ENCODE measurements around the gene CARMIL3.
A peak's percentile ranks its signal among the peaks of the same experiment; 100 is the strongest.
"Not testable (repeated sequence)": the region's sequence is repeated elsewhere in the genome, so short reads cannot be mapped to it uniquely, and the experiment has no call there.

Gene CARMIL3

DNA sequence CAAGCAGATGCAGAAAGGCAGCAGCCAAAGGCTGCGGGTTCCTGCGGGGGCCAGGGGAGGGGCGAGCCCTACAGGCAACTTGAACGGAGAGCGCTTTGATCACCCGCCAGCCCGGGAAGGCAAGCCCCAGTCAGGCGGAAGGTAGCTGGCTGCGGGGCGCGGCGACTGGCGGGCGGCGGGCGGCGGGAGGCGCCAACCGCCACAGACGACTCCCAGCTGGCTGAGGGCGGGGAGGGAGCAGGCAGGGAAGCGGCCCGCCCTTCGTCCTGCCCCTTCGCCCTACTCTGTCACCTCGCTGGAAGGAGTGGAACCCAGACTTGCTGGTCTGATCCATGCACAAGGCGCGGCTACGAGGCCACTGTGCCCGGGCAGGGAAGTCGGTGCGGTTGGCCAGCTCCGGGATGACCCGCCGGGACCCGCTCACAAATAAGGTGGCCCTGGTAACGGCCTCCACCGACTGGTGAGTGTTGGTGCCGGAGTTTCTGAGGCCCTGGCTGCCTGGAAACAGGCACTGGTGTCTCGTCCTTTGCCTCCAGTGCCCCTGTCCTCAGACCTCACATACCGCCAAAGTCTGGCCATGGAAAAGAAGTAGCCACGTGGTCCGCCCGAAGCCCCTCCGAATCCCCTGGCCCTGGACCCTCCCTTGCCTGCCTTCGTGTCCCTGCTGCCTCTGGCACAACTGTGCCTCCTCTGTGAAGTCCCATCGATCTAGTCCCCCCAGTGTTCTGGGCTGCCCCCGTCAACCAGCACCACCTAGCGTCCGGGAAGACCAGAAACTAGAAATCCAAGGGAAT is 15.4 kb upstream of the CARMIL3 start:
- no peaks in the 10 kb centered on the region for H3K9me2 ChIP-seq (replicated peaks; ENCODE audit: insufficient read depth, low read length)
- peak overlapping the region; percentile 35; the same call in 1 of the 2 replicates for H3K27ac ChIP-seq (ENCODE audit: low read length)

DNA sequence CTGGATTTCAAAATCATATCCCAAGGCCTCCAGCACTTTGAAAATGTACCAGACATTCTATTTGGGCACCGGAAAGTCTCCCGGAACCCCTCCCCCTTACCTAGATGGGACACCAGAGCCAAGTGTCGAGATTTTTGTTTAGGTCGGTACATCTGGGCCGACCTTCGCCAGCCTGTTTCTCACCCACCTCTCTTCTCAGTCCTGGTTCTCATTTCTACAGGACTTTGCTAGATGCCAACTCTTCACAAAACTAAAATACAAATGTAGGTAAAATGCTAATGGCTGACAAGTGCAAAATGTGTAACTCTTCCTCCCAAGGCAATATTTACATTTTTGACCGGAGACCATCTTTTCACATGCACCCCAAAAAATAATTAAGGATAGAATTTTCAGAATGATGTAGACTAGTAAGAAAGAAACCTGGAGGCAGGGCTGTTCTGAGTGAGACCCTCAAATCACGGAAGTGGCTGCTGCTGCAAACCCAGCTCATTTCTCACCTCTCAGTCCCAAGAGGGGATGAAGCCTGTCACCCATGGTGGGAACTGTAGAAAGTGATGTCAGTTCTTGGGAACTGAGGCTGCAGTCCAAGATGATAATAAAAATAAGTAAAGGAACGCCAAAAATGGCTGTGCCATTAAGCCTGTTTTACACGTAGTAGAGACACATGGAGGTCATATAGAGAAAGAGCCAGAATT is 14.7 kb upstream of the CARMIL3 start:
- H3K27me3 ChIP-seq (replicated peaks; ENCODE audit: insufficient read depth, low read length); DNase-seq; H3K4me1 ChIP-seq (ENCODE audit: low read length); H2AFZ ChIP-seq (ENCODE audit: low read length); H3K9me2 ChIP-seq (replicated peaks; ENCODE audit: insufficient read depth, low read length); H3K36me3 ChIP-seq (replicated peaks; ENCODE audit: insufficient read depth, low read length); H3K9me3 ChIP-seq (replicated peaks; ENCODE audit: insufficient read depth, low read length); H3K79me2 ChIP-seq (ENCODE audit: low read length); H4K20me1 ChIP-seq (ENCODE audit: insufficient read depth, low read length); H3F3A ChIP-seq (ENCODE audit: insufficient read depth, low read length): not testable (repeated sequence)
- Histone ChIP-seq H3K9ac (ENCODE audit: low read length) (peak overlapping the region; percentile 44; the same call in 1 of the 2 replicates), H3K27ac (ENCODE audit: low read length) (peak overlapping the region; percentile 35; the same call in 1 of the 2 replicates), H3K4me2 (ENCODE audit: low read depth, low read length) (peak overlapping the region; percentile 57; the same call in 1 of the 2 replicates), H3K4me3 (ENCODE audit: low read length) (peak overlapping the region; percentile 57; the same call in 1 of the 2 replicates)

More for the DNA sequence above, 15.4 kb upstream of the CARMIL3 start:
- Histone ChIP-seq H4K20me1 (ENCODE audit: insufficient read depth, low read length) (no peaks in the 10 kb centered on the region), H3K36me3 (replicated peaks; ENCODE audit: insufficient read depth, low read length) (no peaks in the 10 kb centered on the region), H3K4me1 (ENCODE audit: low read length) (no peaks in the 10 kb centered on the region), H3F3A (ENCODE audit: insufficient read depth, low read length) (no peaks in the 10 kb centered on the region), H3K79me2 (ENCODE audit: low read length) (no peaks in the 10 kb centered on the region), H2AFZ (ENCODE audit: low read length) (peak overlapping the region; percentile 65; the same call in 1 of the 2 replicates), H3K27me3 (replicated peaks; ENCODE audit: insufficient read depth, low read length) (no peaks in the 10 kb centered on the region), H3K9ac (ENCODE audit: low read length) (peak overlapping the region; percentile 44; the same call in 1 of the 2 replicates), H3K4me3 (ENCODE audit: low read length) (peak overlapping the region; percentile 57), H3K9me3 (replicated peaks; ENCODE audit: insufficient read depth, low read length) (no peaks in the 10 kb centered on the region), H3K4me2 (ENCODE audit: low read depth, low read length) (peak overlapping the region; percentile 57; the same call in 1 of the 2 replicates)
- TF ChIP-seq, protein P1, sequence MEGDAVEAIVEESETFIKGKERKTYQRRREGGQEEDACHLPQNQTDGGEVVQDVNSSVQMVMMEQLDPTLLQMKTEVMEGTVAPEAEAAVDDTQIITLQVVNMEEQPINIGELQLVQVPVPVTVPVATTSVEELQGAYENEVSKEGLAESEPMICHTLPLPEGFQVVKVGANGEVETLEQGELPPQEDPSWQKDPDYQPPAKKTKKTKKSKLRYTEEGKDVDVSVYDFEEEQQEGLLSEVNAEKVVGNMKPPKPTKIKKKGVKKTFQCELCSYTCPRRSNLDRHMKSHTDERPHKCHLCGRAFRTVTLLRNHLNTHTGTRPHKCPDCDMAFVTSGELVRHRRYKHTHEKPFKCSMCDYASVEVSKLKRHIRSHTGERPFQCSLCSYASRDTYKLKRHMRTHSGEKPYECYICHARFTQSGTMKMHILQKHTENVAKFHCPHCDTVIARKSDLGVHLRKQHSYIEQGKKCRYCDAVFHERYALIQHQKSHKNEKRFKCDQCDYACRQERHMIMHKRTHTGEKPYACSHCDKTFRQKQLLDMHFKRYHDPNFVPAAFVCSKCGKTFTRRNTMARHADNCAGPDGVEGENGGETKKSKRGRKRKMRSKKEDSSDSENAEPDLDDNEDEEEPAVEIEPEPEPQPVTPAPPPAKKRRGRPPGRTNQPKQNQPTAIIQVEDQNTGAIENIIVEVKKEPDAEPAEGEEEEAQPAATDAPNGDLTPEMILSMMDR (IDR thresholded peaks at IDR 0.05; ENCODE audit: low read length): peak; percentile 50
- no peak for TF ChIP-seq EZH2 (optimal IDR thresholded peaks at IDR 0.05; ENCODE audit: low read depth, low read length)
- peak; percentile 61 for DNase-seq

DNA sequence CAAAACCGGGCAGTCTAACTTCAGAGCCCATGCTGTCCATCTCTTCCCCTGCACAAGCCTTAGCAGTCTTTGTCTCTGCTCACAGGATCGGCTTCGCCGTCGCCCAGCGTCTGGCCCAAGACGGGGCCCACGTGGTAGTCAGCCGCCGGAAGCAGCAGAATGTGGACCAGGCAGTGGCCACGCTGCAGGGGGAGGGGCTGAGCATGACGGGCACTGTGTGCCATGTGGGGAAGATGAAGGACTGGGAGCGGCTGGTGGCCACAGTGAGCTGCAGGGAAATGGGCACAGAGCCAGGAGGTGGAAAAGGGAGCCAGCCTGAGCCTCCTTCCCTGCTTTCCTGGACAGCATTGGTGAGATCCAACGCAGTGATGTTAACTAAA is 14.2 kb upstream of the CARMIL3 start:
- H3F3A ChIP-seq (ENCODE audit: insufficient read depth, low read length): no peaks in the 10 kb centered on the region
- H3K27ac ChIP-seq (ENCODE audit: low read length): no peak overlapping the region
- no peak for TF ChIP-seq EZH2phosphoT487 (IDR thresholded peaks at IDR 0.05; ENCODE audit: low read length)
- no peak for TF ChIP-seq EZH2 (optimal IDR thresholded peaks at IDR 0.05; ENCODE audit: low read depth, low read length)
- TF ChIP-seq, protein P1 (IDR thresholded peaks at IDR 0.05; ENCODE audit: low read length): no peak
- H3K27me3 ChIP-seq (replicated peaks; ENCODE audit: insufficient read depth, low read length): no peaks in the 10 kb centered on the region
- H3K9ac ChIP-seq (ENCODE audit: low read length): no peak overlapping the region
- H3K4me3 ChIP-seq (ENCODE audit: low read length): no peak overlapping the region
- H3K36me3 ChIP-seq (replicated peaks; ENCODE audit: insufficient read depth, low read length): no peaks in the 10 kb centered on the region
- H3K9me3 ChIP-seq (replicated peaks; ENCODE audit: insufficient read depth, low read length): no peaks in the 10 kb centered on the region
- no peak overlapping the region for H3K4me2 ChIP-seq (ENCODE audit: low read depth, low read length)
- no peaks in the 10 kb centered on the region for H3K79me2 ChIP-seq (ENCODE audit: low read length)
- H2AFZ ChIP-seq (ENCODE audit: low read length): no peak overlapping the region
- no peaks in the 10 kb centered on the region for H3K4me1 ChIP-seq (ENCODE audit: low read length)
- H4K20me1 ChIP-seq (ENCODE audit: insufficient read depth, low read length): no peaks in the 10 kb centered on the region
- no peaks in the 10 kb centered on the region for H3K9me2 ChIP-seq (replicated peaks; ENCODE audit: insufficient read depth, low read length)
- DNase-seq: no peak
